A549 (cell line): Measurements from ENCODE around the gene MTARC1. TPM values are rescaled to one million over a fixed set of nuclear protein-coding genes. Genes with fewer than 3 reads are reported as not detected.

Experiments used
- ATAC-seq, 2 experiments: fragments of 200-7000 bp in 1 of 2; fragments of >200 bp in 1 of 2; cut with Nextera tagmentation in 1 of 2; cut with Tn5 transposase in 1 of 2; 3 replicates each; pipeline versions ENCODE4 v1.8.0 to v1.9.1; 2018 to 2020; ENCODE audit warnings: mild to moderate bottlenecking in 1 of 2, moderate library complexity in 1 of 2
- CTCF ChIA-PET: fragments of 300-600 bp; sonication (Branson Sonifier 250); formaldehyde crosslinking; extraction: SDS; loops from one replicate; lab custom pipeline; 2021; ENCODE audit warnings: antibody characterized with exemption, inconsistent platforms; lab: Yijun Ruan, JAX
- POLR2A ChIA-PET: fragments of 350-600 bp; formaldehyde crosslinking; extraction: SDS; loops from one replicate; lab custom pipeline; 2021; ENCODE audit warnings: antibody characterized with exemption, inconsistent platforms; lab: Yijun Ruan, JAX
- DNase-seq, 2 experiments: peaks; one replicate each; pipeline versions ENCODE4 v3.0.0 to v3.0.0-alpha.2; 2011 to 2016; ENCODE audit warnings: low read depth in 1 of 2, low spot score in 1 of 2
- FAIRE-seq: peaks from 2 replicates; lab custom pipeline; 2011; peaks lifted over from hg19 to GRCh38; lab: Jason Lieb, UNC
- H3K27ac ChIP-seq, 2 experiments: fragments of >200 bp; sonication (Bioruptor Twin); formaldehyde crosslinking; 3 replicates each; pipeline ENCODE4 v1.5.1; 2016 to 2017
- H3K4me1 ChIP-seq: fragments of >200 bp; sonication (Bioruptor Twin); formaldehyde crosslinking; 3 replicates; pipeline ENCODE4 v1.6.1; 2016
- H3K4me2 ChIP-seq: fragments of >200 bp; sonication (Bioruptor Twin); formaldehyde crosslinking; 3 replicates; pipeline ENCODE4 v1.6.1; 2016
- H3K4me3 ChIP-seq: fragments of >200 bp; sonication (Bioruptor Twin); formaldehyde crosslinking; 3 replicates; pipeline ENCODE4 v1.5.1; 2016
- H3K9me3 ChIP-seq: fragments of >200 bp; sonication (Bioruptor Twin); formaldehyde crosslinking; 3 replicates; pipeline ENCODE4 v1.6.1; 2016
- BCL3 ChIP-seq: fragments of >200 bp; sonication (Bioruptor Twin); formaldehyde crosslinking; IDR thresholded peaks from 3 replicates; pipeline ENCODE4 v1.6.1; 2016
- CBX2 ChIP-seq: fragments of 200-600 bp; sonication (generic); IDR thresholded peaks from 2 replicates; pipeline ENCODE4 v1.6.1; 2016; ENCODE audit warnings: low read depth, mild to moderate bottlenecking, borderline replicate concordance
- CEBPB ChIP-seq, 2 experiments: fragments of >200 bp in 1 of 2; sonication (Bioruptor Twin) in 1 of 2; formaldehyde crosslinking in 1 of 2; IDR thresholded peaks; 2 replicates each; pipeline ENCODE4 v1.6.1; 2012 to 2016
- CHD2 ChIP-seq: fragments of 150-350 bp; IDR thresholded peaks from 2 replicates; pipeline ENCODE4 v1.6.1; 2014; ENCODE audit warnings: low read length; ENCODE audit not compliant: partially characterized antibody
- CTCF ChIP-seq: fragments of >200 bp; sonication (Bioruptor Twin); formaldehyde crosslinking; IDR thresholded peaks from 3 replicates; pipeline ENCODE4 v1.5.1; 2016
- FOXS1 ChIP-seq: fragments of 250-450 bp; sonication (Bioruptor Pico); IDR thresholded peaks from 2 replicates; pipeline ENCODE4 v1.5.0; 2020; ENCODE audit warnings: mild to moderate bottlenecking, moderate library complexity
- JUN ChIP-seq, 2 experiments: fragments of >200 bp; sonication (Bioruptor Twin); formaldehyde crosslinking; IDR thresholded peaks; 2 replicates in 1 of 2; 3 replicates in 1 of 2; pipeline ENCODE4 v1.6.1; 2016 to 2017
- JUNB ChIP-seq: fragments of >200 bp; sonication (Bioruptor Twin); formaldehyde crosslinking; IDR thresholded peaks from 2 replicates; pipeline ENCODE4 v1.6.1; 2016
- KDM1A ChIP-seq: fragments of 200-600 bp; sonication (generic); IDR thresholded peaks from 2 replicates; pipeline ENCODE4 v1.6.1; 2016; ENCODE audit warnings: low read depth, mild to moderate bottlenecking
- MAZ ChIP-seq: fragments of 150-350 bp; IDR thresholded peaks from 2 replicates; pipeline ENCODE4 v1.6.1; 2014; ENCODE audit warnings: antibody characterized with exemption, low read depth, low read length, borderline replicate concordance
- MYC ChIP-seq: IDR thresholded peaks from 2 replicates; pipeline ENCODE4 v1.6.1; 2012; ENCODE audit warnings: mild to moderate bottlenecking, inconsistent platforms, low read length, improper control_type of control experiment, borderline replicate concordance
- PBX3 ChIP-seq: IDR thresholded peaks from 2 replicates; pipeline ENCODE4 v1.6.1; 2012
- PHF8 ChIP-seq: fragments of 200-600 bp; sonication (generic); IDR thresholded peaks from 2 replicates; pipeline ENCODE4 v1.6.1; 2016; ENCODE audit warnings: low read depth, mild to moderate bottlenecking, antibody characterized with exemption, moderate library complexity, borderline replicate concordance
- RAD21 ChIP-seq, 2 experiments: fragments of >200 bp in 1 of 2; sonication (Bioruptor Twin) in 1 of 2; formaldehyde crosslinking in 1 of 2; IDR thresholded peaks in 1 of 2; conservative IDR thresholded peaks in 1 of 2; 2 replicates in 1 of 2; 3 replicates in 1 of 2; pipeline ENCODE4 v1.6.1; 2012 to 2018; ENCODE audit warnings: inconsistent platforms in 1 of 2
- RARB ChIP-seq: fragments of 250-450 bp; sonication (Bioruptor Pico); IDR thresholded peaks from 2 replicates; pipeline ENCODE4 v1.8.0; 2021; ENCODE audit warnings: mild to moderate bottlenecking, moderate library complexity
- RNF2 ChIP-seq: fragments of 200-600 bp; sonication (generic); IDR thresholded peaks from 2 replicates; pipeline ENCODE4 v1.6.1; 2016; ENCODE audit warnings: low read depth, mild to moderate bottlenecking, antibody characterized with exemption, moderate library complexity, borderline replicate concordance
- SMC3 ChIP-seq: fragments of >200 bp; sonication (Bioruptor Twin); formaldehyde crosslinking; IDR thresholded peaks from 3 replicates; pipeline ENCODE4 v1.6.1; 2018; ENCODE audit warnings: inconsistent platforms
- ZSCAN20 ChIP-seq: fragments of 250-450 bp; sonication (Bioruptor Pico); IDR thresholded peaks from 2 replicates; pipeline ENCODE4 v1.8.0; 2022; ENCODE audit warnings: mild to moderate bottlenecking, moderate library complexity
- WGBS: methylation state at CpG from one replicate; pipeline ENCODE4 v1.1.6; 2017; ENCODE audit errors: missing lambda C conversion rate; 5-methylcytosine and 5-hydroxymethylcytosine counted together
- polyA minus RNA-seq: library from RNA; depleted of rRNA, polyadenylated mRNA; stranded (reverse); fragments of >200 nt; gene quantifications from 2 replicates; pipeline ENCODE4 v1.2.3, GENCODE V29; 2011; rRNA and poly(A)+ RNA removed
- polyA plus RNA-seq, 4 experiments: library from polyadenylated mRNA; depleted of rRNA in 3 of 4; stranded (reverse); fragments of >200 nt; fragmentation: RNase III in 1 of 4; extraction: RNeasy Plus Mini Kit Qiagen cat#74134 plus additional on column Dnase treatment in 1 of 4; gene quantifications; 2 replicates in 3 of 4; 3 replicates in 1 of 4; pipeline ENCODE4 v1.2.3, GENCODE V29; 2011 to 2017
- TF ChIP-seq, protein P1 (sequence below): fragments of 250-450 bp; sonication (Bioruptor Pico); IDR thresholded peaks from 2 replicates; pipeline ENCODE4 v1.5.0; 2020; ENCODE audit warnings: low read depth, mild to moderate bottlenecking, moderate library complexity
- TF ChIP-seq, protein P2 (sequence below): IDR thresholded peaks from 2 replicates; pipeline ENCODE4 v1.6.1; 2012
- TF ChIP-seq, protein P3 (sequence below): fragments of 150-350 bp; IDR thresholded peaks from 2 replicates; pipeline ENCODE4 v1.6.1; 2014; ENCODE audit warnings: low read depth, mild to moderate bottlenecking, low read length

Gene MTARC1
- polyA plus RNA-seq (2011; rRNA removed) (9.1 and 9.5 TPM in 2 replicates), polyA plus RNA-seq (2017; fragmentation: RNase III; extraction: RNeasy Plus Mini Kit Qiagen cat#74134 plus additional on column Dnase treatment) (10.1 to 10.9 TPM (median 10.5 TPM) in 3 replicates), polyA minus RNA-seq (3.2 and 4.5 TPM in 2 replicates)
- polyA plus RNA-seq (2012; cell fraction: cytosol; rRNA removed), result 5.3 and 6.1 TPM in 2 replicates
- 3.1 and 3.5 TPM in 2 replicates for polyA plus RNA-seq (2012; cell fraction: nucleus; rRNA removed)

- H3K9me3 ChIP-seq, result no peaks in the 10 kb centered on the region
- 59% methylated on average over 20 of the region's 56 CpGs for WGBS
- H3K4me1 ChIP-seq, result peaks cover 12% of the 10 kb centered on the region; the same call in 2 of the 3 replicates
- CTCF ChIA-PET, result interaction anchor here (0.8 to 8.3 kb wide), 7 partner anchors 11 to 597 kb away, joined by 3 to 78 read pairs (median 3); no protein-coding TSS in a partner anchor
- H3K27ac ChIP-seq, result peak within 1 kb of the TSS; percentile 72 to 89
- ATAC-seq (peak; percentile 85 to 90), FAIRE-seq (no peak), DNase-seq (peak; percentile 63 to 65)
- POLR2A ChIA-PET, result no interaction called here
- peak within 1 kb of the TSS; percentile 76 for H3K4me2 ChIP-seq
- H3K4me3 ChIP-seq, result peak within 1 kb of the TSS; percentile 61
- TF ChIP-seq PBX3 (no peak), BCL3 (no peak), CBX2 (no peak), ZSCAN20 (no peak), PHF8 (peak; percentile 61; the same call in 1 of the 2 replicates), CHD2 (no peak), JUN (IDR thresholded peaks at IDR 0.05) (peak in 1 of 2 experiments; percentile 31; a peak in 1 of 5 replicates), RARB (CRISPR knock-in tag) (no peak), RNF2 (no peak), MAZ (no peak), KDM1A (no peak), MYC (no peak), CEBPB (IDR thresholded peaks at IDR 0.05) (no peak), SMC3 (no peak), JUNB (no peak), RAD21 (conservative IDR thresholded peaks at IDR 0.05 in 1 of 2, IDR thresholded peaks at IDR 0.05 in 1 of 2) (no peak), FOXS1 (CRISPR knock-in tag) (no peak), CTCF (peak; percentile 20; the same call in 2 of the 3 replicates)
- TF ChIP-seq, protein P1, sequence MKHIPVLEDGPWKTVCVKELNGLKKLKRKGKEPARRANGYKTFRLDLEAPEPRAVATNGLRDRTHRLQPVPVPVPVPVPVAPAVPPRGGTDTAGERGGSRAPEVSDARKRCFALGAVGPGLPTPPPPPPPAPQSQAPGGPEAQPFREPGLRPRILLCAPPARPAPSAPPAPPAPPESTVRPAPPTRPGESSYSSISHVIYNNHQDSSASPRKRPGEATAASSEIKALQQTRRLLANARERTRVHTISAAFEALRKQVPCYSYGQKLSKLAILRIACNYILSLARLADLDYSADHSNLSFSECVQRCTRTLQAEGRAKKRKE (CRISPR knock-in tag), result no peak
- TF ChIP-seq, protein P2, sequence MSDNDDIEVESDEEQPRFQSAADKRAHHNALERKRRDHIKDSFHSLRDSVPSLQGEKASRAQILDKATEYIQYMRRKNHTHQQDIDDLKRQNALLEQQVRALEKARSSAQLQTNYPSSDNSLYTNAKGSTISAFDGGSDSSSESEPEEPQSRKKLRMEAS, result peak; percentile 29; the same call in 1 of the 2 replicates
- TF ChIP-seq, protein P3, sequence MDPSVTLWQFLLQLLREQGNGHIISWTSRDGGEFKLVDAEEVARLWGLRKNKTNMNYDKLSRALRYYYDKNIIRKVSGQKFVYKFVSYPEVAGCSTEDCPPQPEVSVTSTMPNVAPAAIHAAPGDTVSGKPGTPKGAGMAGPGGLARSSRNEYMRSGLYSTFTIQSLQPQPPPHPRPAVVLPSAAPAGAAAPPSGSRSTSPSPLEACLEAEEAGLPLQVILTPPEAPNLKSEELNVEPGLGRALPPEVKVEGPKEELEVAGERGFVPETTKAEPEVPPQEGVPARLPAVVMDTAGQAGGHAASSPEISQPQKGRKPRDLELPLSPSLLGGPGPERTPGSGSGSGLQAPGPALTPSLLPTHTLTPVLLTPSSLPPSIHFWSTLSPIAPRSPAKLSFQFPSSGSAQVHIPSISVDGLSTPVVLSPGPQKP, result no peak
Measured at GRCh38 chr1:220786337-220787068, at the start of gene MTARC1. TSS of gene MTARC1 (plus strand) at chr1:220786913. CDS start at chr1:220786945, 32 bp downstream.
